ENCODE results near the gene TTC7B.

Gene TTC7B

DNA sequence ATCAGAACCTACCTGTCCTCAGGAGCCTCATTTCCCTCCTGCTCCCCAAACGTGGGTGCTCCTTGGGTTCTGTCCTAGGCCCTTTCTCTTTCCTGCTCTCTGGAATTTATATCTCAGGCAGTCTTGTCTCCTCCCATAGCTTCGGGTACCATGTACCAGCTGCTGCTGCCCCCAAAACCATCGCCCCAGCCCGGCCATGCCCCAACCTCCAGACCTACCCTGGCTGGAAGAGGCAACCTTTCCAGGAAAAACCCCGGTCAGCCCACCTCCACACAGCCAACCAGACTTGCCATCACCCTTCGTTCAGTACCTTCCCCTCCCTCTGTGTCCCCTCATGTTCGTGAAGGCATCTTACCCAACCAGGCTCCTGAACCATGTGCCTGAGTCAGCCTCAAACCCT, 254.3 kb downstream of the TTC7B start:
- no peak for DNase-seq (ENCODE audit: low read depth in 2 of 3, low spot score in 2 of 3)

DNA sequence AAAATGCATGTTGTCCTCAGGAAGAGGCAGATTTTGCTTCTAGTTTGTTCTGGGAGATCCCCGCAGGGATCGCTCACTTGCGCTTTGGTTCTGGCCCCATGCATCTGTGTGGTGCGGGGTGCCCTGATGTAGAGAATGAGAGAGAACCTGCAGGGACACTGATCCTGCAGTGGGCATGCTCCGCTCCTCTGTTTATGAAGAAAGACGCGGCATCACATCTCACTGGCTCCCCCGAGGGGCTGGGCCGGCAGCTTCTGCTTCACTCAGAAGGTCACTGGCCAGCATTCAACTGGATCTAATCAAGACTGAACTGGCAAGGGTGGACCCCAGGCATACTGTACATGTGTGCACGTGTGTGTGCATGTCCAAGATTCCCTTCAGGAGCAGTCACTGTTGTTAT, 255.2 kb downstream of the TTC7B start:
- DNase-seq (ENCODE audit: low read depth in 2 of 3, low spot score in 2 of 3), result no peak

DNA sequence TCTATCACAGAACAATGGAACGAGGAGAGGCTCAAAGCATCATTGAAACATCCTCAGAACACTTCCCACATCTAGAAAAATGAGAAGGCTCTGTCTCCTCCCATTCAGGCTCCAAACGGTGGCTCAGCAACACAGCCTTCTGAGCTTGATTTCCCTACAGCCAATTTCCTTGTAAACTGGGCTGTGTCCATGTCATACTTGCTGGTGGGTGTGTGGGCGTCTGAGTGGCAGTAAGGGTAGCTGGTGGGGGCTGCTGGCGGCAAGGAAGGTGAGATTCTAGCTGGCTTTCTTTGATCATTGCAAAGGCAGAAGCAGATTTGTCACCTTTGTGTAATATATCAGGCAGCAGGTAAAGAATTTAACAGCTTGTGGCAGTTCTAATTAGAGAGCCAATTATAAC, 255.7 kb downstream of the TTC7B start:
- no peak for DNase-seq (ENCODE audit: low read depth in 2 of 3, low spot score in 2 of 3)

DNA sequence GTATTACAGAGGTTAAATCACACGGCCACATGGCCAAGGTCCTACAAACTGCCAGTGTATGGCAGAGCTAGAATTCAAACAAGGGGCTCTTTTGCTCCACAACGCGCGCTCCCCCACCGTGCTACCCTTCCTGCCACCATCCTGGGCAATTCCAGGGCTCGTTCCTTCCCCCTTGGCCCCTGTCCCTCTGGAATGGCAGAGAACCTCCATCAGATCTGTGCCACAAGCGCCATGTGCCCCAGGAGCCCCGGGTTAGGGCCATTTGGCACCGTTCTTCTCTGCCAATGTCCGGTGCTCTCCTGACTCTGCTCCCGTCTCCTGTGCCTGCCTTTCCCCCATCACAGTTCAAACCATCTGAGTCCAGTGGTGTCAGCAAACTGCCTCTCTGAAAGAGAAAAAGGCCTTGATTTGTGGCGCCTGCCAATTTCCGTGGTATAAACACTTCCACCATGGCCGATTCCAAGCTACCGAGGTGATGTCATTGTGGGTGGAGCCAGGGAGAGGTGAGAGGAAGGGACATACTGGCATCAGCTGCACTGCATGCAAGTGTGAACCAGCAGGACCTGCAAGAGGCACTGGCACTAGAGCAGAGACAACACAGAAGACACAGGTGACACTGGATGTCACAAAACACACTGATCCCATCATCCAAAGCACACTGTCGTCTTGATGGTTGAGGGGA, 256.3 kb downstream of the TTC7B start:
- DNase-seq (ENCODE audit: low read depth in 2 of 3, low spot score in 2 of 3), result no peak

DNA sequence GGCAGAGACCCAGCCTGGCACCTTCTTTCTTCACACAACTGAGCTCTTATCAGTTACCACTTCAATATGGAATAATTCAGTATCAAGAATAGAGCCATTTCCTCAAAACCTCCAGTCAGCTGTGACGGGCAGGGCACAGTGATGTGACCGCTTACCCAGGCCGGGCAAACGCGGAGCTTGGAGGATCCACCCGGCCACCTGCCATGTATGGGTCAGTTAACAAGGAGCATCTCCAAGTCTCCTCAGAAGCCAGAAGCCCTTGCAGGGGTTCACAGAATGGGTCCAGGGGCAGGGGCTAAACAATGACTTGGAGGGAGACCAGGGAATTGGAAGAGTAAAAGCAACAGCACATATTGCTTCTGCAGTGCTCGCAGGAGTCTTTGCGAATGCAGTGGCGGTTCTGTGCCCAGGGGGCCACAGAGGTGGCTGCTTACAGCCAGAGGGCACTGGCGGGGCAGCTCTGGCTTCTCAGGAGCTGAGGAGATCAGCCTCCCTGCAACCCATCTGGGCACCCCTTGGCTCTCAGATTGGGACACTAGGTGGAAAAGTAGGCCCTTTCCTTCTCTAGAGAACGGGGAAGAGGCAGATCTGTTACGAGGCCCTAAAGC, 257.1 kb downstream of the TTC7B start:
- no peak for DNase-seq (ENCODE audit: low read depth in 2 of 3, low spot score in 2 of 3)

DNA sequence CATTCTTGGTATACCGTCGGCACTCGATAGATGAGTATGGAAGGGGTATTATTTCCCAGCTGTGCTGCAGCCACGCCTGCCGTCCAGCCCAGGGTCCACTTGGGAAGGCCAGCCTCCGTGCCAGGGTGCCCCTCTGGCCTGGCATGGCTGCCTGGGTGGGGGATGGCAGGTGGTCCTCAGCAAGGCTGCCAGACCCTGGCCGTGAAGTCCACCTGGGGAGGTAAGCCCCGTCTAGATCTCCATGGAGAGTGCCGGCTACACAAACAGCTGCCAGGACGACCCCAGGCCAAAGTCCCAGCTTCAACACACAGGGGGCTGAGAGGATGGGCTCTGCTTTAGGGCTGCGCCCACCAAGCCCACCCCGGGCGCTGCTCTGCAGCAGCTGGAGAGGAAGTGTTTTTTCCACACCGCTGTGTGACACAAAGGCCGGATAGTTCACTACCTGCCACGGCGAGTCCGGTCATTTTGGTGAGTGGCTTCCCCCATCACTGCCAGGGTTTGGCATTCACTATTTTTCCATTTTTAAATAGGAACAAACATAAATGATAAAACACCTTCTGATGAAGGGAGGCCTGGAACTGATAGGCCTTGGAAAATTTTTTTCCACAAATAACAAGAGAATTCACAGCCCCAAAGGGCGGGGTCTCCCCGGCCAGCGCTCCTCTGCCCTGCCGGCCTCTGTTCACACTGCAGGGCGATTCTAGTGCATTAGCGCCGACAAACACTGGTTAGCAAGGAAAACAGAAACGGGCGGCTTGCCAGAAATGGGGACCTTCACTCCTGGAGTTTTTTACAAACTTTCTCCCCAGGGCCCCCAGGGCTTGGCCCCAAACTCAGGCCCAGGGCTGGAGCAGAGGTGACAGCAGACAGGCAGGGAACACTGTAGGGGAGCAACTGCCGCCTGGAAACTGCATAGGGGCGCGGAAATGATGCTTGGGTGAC, 257.9 kb downstream of the TTC7B start:
- no peak for DNase-seq (ENCODE audit: low read depth in 2 of 3, low spot score in 2 of 3)

DNA sequence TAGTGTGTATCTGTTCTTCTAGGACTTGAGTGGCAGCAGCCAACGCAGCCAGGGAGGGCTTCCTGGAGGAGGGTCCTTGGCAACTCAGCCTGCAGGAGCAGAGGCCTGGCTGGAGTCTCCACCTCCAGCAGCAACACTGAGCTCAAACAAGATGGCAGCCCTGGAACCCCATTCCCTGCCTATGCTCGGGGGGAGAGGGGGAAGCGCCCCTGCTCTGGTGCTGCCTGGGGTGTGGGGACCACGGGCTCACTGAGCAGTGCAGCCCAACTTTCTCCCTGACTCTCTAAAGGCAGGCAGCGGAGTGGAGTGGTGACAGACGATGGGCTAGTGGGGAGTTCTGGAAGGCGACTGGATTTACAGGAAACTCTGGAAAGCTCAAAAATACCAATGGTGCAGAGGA, 258.7 kb downstream of the TTC7B start:
- DNase-seq (ENCODE audit: low read depth in 2 of 3, low spot score in 2 of 3), result no peak

- no peak for DNase-seq (ENCODE audit: low read depth in 2 of 3, low spot score in 2 of 3)
These were observed 259.4 kb downstream of the TTC7B start for GRCh38 chr14:90556666-90557450.

- no peak for DNase-seq (ENCODE audit: low read depth in 2 of 3, low spot score in 2 of 3)
These were observed 260.2 kb downstream of the TTC7B start for GRCh38 chr14:90556012-90556477.

GRCh38 chr14:90555126-90556011, 260.9 kb downstream of the TTC7B start:
- DNase-seq (ENCODE audit: low read depth in 2 of 3, low spot score in 2 of 3), result no peak

GRCh38 chr14:90554341-90554740, 261.9 kb downstream of the TTC7B start:
- DNase-seq (ENCODE audit: low read depth in 2 of 3, low spot score in 2 of 3), result no peak

GRCh38 chr14:90553921-90554336, 262.3 kb downstream of the TTC7B start:
- no peak for DNase-seq (ENCODE audit: low read depth in 2 of 3, low spot score in 2 of 3)

- no peak for DNase-seq (ENCODE audit: low read depth in 2 of 3, low spot score in 2 of 3)
These were observed 262.8 kb downstream of the TTC7B start for GRCh38 chr14:90553298-90553920.

- no peak for DNase-seq (ENCODE audit: low read depth in 2 of 3, low spot score in 2 of 3)
These were observed 263.5 kb downstream of the TTC7B start for GRCh38 chr14:90552465-90553297.

- DNase-seq (ENCODE audit: low read depth in 2 of 3, low spot score in 2 of 3), result no peak
These were observed 264.3 kb downstream of the TTC7B start for GRCh38 chr14:90551733-90552464.

DNA sequence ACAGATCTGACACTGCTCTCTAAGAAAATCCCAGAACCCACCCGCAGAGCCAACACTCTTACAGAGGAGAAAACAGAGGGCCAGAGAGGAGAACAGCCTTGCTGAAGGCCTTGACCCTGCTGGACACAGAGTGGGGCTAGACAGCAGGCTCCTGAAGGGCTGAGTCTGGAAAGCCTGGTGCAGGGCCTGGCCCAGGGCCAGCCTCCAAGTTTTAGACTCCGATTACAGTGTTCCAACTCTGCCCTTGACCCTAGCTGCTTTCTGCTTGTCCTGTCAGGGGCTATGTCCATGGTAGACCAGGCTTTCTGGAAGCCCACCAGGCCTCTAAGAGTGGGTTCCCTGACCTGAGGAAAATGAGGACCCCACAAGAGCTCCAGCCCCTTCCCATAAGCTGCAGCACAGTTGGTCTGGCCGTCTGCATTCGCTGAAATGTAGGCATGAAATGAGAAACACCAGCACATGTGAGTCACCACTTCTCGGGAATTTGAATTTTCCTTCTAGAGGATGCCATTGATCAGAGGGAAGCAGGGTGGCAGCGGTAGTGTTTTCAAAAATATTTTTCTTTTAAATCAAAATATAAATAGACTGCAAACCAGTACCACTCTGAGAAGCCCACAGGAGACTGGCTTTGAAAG, 265.0 kb downstream of the TTC7B start:
- DNase-seq (ENCODE audit: low read depth in 2 of 3, low spot score in 2 of 3), result no peak

DNA sequence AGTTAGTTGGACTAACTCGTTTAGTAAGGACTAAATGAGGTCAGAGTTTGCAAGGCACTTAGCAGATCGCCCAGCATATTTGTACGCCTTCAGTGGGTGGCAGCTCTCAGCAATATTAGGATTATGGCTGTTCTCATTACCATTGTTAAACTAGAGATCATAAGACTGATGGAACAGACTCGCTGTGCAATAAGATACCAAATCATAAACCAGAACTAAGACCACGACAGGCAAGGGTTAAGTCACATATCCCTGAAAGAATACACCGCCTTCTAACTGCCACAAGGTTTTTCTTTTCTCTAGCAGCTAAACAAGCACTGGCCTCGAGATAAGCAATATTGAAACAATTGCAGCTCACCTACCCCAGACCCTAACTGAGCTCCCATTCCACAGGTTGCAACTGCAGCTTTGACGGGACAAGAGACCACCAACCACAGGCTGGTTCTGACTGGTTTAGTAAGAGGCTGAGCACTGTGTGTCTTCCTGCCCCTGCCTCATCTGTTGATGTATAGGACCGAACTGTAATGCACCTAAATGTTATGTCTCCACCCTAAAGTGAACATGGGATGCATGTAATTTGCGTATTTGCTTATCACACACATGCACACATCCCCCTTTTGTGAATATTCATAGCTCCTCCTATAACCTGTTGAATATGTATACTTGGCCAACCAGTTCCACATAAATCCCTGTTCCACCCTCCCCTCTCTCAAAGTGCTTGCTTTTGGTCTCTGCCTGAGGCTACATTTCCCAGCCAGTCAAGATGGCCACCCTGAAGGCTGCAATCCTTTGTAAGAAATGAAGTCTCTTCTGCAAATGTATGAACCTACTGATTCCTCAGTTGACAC, 266.2 kb downstream of the TTC7B start:
- no peak for DNase-seq (ENCODE audit: low read depth in 2 of 3, low spot score in 2 of 3)

All from activated CD8-positive, alpha-beta memory T cell treated with anti-CD3 and anti-CD28 coated beads for 48 hours (primary cell).